Rectal smooth muscle tissue (tissue), 1 donor: ENCODE results near the gene SLC13A4.

Experiments
- H3K27ac ChIP-seq: one replicate; pipeline ENCODE4 v1.7.0; 2013; ENCODE audit warnings: low read depth, low read length, inconsistent platforms
- H3K27me3 ChIP-seq: one replicate; pipeline ENCODE4 v1.7.0; 2013; ENCODE audit warnings: low read length; ENCODE audit not compliant: control insufficient read depth, insufficient read depth
- H3K36me3 ChIP-seq: one replicate; pipeline ENCODE4 v1.7.0; 2013; ENCODE audit warnings: low read length; ENCODE audit not compliant: control insufficient read depth, insufficient read depth
- H3K4me1 ChIP-seq: one replicate; pipeline ENCODE4 v1.7.0; 2013; ENCODE audit warnings: low read length; ENCODE audit not compliant: control insufficient read depth, insufficient read depth
- H3K4me3 ChIP-seq: one replicate; pipeline ENCODE4 v1.7.0; 2013; ENCODE audit warnings: low read length
- H3K9ac ChIP-seq: one replicate; pipeline ENCODE4 v1.7.0; 2013; ENCODE audit warnings: low read length

The SLC13A4 gene

DNA sequence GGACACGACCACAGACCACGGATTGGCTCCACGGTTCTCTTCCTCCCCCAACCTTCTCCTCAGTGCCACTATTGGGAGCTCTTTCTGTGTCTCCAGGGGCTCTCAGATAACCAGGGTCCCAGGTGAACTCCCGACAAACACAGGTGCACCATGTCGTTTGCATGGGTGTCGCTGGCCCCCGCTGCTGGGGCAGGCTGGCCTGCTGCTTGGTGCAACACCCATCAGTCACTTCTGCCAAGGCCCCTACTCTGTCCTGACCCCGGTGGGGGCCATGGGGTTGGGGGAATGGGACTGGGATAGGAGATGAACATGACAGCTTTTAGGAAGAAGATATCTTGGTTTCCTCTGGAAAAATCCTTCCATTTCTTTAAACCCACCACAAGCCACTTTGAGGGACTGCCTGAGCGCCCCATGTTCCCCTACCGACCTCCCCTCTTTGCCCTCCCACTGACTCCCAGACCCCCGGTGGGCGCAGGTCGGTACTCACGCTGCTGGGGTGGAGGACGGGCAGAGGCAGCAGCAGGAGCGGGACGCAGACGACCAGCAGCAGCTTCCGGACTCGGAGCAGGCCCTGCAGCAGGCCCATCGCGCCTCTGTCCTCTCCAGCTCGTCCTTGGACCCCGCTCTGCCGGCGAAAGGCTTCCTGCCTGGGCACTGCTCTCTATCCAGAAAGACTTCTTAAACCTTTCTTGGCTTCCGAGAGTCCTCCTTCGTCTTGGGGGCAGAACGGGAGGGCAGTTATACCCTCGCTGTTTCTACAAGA lies 894 bp downstream of the SLC13A4 start:
- Histone ChIP-seq H3K9ac (no peak overlapping the region), H3K4me1 (no peaks in the 10 kb centered on the region), H3K36me3 (no peaks in the 10 kb centered on the region), H3K27ac (no peak overlapping the region), H3K27me3 (no peaks in the 10 kb centered on the region), H3K4me3 (no peak overlapping the region)

DNA sequence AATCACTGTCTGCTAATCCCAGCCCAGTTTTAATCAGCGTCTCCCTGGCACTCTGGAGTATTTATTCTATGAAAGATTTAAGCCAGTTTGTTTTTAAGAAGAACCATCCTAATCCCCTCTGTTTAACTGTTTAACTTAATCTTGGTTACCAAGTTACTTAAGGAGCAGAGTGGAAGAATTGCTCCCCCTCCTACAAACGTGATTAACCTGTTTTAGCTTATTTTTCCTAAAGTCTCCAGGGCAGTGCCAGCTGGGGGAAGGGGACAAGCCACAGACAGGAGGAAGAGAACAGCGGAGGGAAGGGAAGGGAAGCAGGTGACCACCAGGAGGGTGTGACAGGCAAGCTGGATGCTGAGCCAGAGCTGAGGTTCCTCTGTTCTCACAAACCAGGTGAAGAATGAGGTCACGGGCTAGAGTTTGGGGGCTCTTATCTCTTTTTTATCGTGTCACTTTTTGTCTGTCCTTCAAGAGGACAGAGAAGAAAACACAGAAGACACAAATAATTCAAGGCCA lies 1.7 kb downstream of the SLC13A4 start:
- no peak overlapping the region for H3K27ac ChIP-seq
- no peak overlapping the region for H3K9ac ChIP-seq
- no peak overlapping the region for H3K4me3 ChIP-seq

DNA sequence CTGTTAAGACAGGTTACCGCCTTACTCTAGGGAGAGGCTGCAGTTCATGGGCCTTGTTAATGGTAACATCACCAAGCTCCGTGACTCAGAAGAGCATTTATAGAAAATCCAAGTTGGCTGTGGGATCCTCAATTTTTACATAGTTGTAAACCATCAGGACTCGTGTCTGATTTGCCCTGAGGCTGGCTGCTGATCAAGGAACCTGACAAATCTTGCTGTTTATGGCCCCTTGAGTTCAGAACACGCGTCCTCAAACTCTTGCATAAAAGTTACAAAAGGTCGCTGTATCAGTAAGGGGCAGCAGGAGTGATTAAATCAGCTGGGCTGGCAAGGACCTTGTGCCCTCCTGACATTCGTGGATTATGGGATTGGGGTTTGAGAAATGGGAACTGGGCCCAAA lies 4.6 kb downstream of the SLC13A4 start:
- no peak overlapping the region for H3K27ac ChIP-seq
- no peaks in the 10 kb centered on the region for H3K27me3 ChIP-seq
- H3K9ac ChIP-seq, result no peak overlapping the region
- no peak overlapping the region for H3K4me3 ChIP-seq
- no peaks in the 10 kb centered on the region for H3K4me1 ChIP-seq
- no peaks in the 10 kb centered on the region for H3K36me3 ChIP-seq

More for the DNA sequence above, 1.7 kb downstream of the SLC13A4 start:
- Histone ChIP-seq H3K27me3 (no peaks in the 10 kb centered on the region), H3K4me1 (no peaks in the 10 kb centered on the region), H3K36me3 (no peaks in the 10 kb centered on the region)

DNA sequence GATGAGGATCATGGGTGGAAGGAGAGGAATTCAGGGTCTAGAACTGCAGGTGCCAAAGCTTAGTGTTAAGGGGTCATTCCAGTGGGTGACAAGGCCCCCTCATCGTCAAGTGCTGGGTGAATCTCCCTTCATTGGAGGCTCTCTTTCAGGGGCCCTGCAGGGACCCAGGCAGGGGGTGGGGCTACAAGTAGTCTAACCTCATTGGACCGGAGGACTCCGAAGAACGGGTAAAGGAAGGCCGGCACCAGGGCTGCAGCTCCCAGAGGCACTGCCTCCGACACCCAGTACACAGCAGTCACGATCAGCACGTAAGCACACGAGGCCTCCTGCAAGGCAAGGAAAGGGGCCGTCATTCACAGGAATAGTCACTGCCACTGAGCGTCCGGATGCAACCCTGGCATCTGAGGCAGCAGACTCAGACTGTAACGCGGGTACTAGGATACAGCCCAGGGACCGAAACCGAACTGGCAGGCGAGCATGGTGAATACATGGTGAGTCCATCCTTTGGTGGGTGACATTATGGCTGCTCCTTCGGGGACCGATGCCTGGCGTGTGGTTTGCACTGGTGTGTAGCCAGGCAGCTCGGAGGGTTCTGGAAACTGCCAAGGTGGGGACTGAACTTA lies 6.7 kb downstream of the SLC13A4 start:
- Histone ChIP-seq H3K27ac (no peak overlapping the region), H3K4me1 (no peaks in the 10 kb centered on the region), H3K36me3 (no peaks in the 10 kb centered on the region), H3K27me3 (no peaks in the 10 kb centered on the region), H3K9ac (no peak overlapping the region), H3K4me3 (no peak overlapping the region)

- no peaks in the 10 kb centered on the region for H3K36me3 ChIP-seq
- no peaks in the 10 kb centered on the region for H3K27me3 ChIP-seq
- H3K9ac ChIP-seq, result no peak overlapping the region
- no peak overlapping the region for H3K27ac ChIP-seq
- no peaks in the 10 kb centered on the region for H3K4me1 ChIP-seq
- H3K4me3 ChIP-seq, result no peak overlapping the region
Measured at GRCh38 chr7:135719688-135720087, 8.3 kb downstream of the SLC13A4 start.

DNA sequence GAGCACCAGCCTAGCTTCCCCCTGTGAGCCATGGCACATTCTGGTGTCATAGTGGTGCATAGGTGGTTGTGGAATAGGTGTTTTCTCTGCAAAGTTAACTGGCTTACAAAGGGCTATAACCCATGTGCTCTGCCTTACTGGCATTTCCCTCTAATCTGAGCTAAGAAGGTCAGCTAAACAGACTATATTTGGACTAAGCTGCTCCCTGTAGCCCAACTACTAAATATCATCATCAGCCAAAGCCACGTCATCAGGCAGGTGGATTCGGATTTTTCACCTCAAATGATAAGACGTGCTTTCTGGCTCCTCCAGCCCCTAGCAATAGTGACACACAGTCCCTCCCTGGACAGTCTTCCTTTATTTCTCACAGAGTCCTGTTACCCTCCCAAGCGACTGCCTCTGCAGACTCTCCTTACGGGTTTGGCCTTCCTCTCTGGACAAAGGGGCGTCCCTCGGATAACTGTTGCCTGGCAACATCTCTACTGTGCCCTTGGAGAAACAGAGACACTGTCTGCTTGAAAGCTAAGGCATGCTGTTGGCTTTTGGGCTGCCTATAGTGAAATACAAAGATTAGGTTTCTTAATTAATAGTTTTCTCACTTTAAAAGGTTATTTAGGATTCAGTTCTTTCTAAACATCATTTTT lies 9.1 kb downstream of the SLC13A4 start:
- no peaks in the 10 kb centered on the region for H3K36me3 ChIP-seq
- no peaks in the 10 kb centered on the region for H3K4me1 ChIP-seq
- H3K27me3 ChIP-seq, result no peaks in the 10 kb centered on the region
- no peak overlapping the region for H3K27ac ChIP-seq
- no peak overlapping the region for H3K4me3 ChIP-seq
- no peak overlapping the region for H3K9ac ChIP-seq

GRCh38 chr7:135718219-135718618 lies 9.8 kb downstream of the SLC13A4 start:
- H3K27ac ChIP-seq, result no peak overlapping the region
- no peaks in the 10 kb centered on the region for H3K36me3 ChIP-seq
- no peaks in the 10 kb centered on the region for H3K4me1 ChIP-seq
- no peak overlapping the region for H3K4me3 ChIP-seq
- H3K27me3 ChIP-seq, result no peaks in the 10 kb centered on the region
- H3K9ac ChIP-seq, result no peak overlapping the region

- Histone ChIP-seq H3K4me3 (no peak overlapping the region), H3K27ac (no peak overlapping the region), H3K4me1 (no peaks in the 10 kb centered on the region), H3K27me3 (no peaks in the 10 kb centered on the region), H3K36me3 (no peaks in the 10 kb centered on the region), H3K9ac (no peak overlapping the region)
Measured at GRCh38 chr7:135717693-135718092, 10.3 kb downstream of the SLC13A4 start.

DNA sequence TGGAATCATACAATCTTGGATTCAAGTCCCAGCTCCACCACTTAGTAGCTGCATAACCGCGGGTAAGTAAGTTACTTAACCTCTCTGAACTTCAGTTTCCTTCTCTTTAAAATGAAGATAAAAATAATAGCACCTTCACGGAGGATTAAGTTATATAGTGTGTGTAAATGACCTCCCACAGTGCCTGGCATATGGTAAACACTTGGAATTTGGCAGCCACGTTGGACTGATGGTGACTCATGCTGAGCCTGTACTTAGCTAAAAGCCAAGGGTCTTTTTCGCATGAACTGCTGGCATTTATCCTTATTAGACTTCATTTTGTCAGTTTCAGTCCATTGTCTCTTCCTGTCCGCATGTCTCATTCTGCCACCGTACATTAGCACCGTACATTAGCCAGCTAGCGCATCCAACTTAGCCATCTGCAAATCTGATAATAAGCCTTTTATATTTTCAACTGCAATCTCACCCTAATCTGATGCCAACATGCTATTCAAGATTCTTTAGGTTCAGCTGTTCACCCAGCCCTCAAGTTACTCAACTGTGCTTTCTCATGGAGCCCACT lies 11.2 kb downstream of the SLC13A4 start:
- Histone ChIP-seq H3K27me3 (no peaks in the 10 kb centered on the region), H3K4me3 (no peak overlapping the region), H3K9ac (no peak overlapping the region), H3K36me3 (no peaks in the 10 kb centered on the region), H3K27ac (no peak overlapping the region), H3K4me1 (no peaks in the 10 kb centered on the region)

DNA sequence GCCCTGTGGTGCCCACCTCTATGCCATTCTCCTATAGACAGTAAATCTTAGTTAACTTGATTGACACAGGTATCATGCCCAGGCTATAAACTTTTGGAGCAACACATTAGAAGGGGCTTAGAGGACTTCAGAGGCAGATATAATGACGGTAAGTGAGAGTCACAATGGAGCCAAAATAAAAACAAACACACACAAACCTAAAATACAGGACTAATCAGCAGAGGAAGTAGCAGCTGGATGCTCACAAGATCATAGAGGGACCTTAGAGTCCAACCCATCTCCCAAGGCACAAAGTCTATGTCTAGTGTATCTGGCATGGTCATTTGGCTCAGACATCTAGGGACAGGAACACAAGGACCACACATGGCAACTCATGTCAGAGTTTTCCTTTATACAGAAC lies 12.3 kb downstream of the SLC13A4 start:
- no peaks in the 10 kb centered on the region for H3K27me3 ChIP-seq
- H3K36me3 ChIP-seq, result no peaks in the 10 kb centered on the region
- H3K9ac ChIP-seq, result no peak overlapping the region
- no peak overlapping the region for H3K4me3 ChIP-seq
- H3K4me1 ChIP-seq, result no peaks in the 10 kb centered on the region
- no peak overlapping the region for H3K27ac ChIP-seq

- H3K27me3 ChIP-seq, result no peaks in the 10 kb centered on the region
- H3K4me3 ChIP-seq, result no peak overlapping the region
- no peaks in the 10 kb centered on the region for H3K4me1 ChIP-seq
- H3K9ac ChIP-seq, result no peak overlapping the region
- no peak overlapping the region for H3K27ac ChIP-seq
- no peaks in the 10 kb centered on the region for H3K36me3 ChIP-seq
Measured at GRCh38 chr7:135715055-135715522, 12.9 kb downstream of the SLC13A4 start.

DNA sequence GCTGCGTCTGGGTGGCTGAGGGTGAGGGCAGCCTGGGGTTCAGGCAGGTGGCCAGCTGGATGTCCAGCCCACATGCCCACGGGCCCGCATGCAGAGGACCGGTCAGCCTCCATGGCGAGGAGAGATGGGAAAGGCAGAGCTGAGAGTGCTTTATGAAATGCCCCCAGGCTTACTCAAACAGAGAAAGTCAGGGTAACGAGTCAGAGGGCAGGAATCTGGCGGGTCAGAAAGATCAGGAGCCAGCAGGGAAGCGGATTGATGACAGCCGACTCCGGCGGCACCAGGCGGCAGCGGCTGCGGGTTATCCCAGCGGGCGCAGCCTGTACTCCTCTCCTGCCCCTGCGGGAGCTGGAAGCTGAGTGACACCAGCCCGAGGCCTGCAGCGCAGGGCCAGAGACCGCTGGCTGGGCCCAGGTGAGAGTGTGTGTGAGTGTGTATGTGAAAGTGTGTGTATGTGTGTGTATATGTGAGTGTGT lies 13.4 kb downstream of the SLC13A4 start:
- H3K27me3 ChIP-seq, result no peaks in the 10 kb centered on the region
- H3K9ac ChIP-seq, result no peak overlapping the region
- H3K4me3 ChIP-seq, result no peak overlapping the region
- no peaks in the 10 kb centered on the region for H3K36me3 ChIP-seq
- no peaks in the 10 kb centered on the region for H3K4me1 ChIP-seq
- H3K27ac ChIP-seq, result no peak overlapping the region
